Liver (tissue), 9 donors: ENCODE data around the gene OLFML2B. TPM values are rescaled to one million over a fixed set of nuclear protein-coding genes. Genes with fewer than 3 reads are reported as not detected.
A peak's percentile ranks its signal among the peaks of the same experiment; 100 is the strongest.
"Not testable (repeated sequence)": the region's sequence is repeated elsewhere in the genome, so short reads cannot be mapped to it uniquely, and the experiment has no call there.

Source experiments
- DNase-seq: peaks from one replicate; pipeline ENCODE4 v3.0.0-alpha.2; 2017; ENCODE audit warnings: low spot score
- H3K27ac ChIP-seq, 2 donors: one replicate each; pipeline ENCODE4 v1.7.0; 2013; ENCODE audit warnings: inconsistent platforms in 2 of 2, low read length in 2 of 2, control low read depth in 1 of 2, low read depth in 1 of 2, mild to moderate bottlenecking in 1 of 2
- H3K27me3 ChIP-seq, 4 donors: one replicate each; pipeline versions ENCODE4 v1.6.1 to v1.7.0; 2013; ENCODE audit warnings: low read length in 3 of 4, inconsistent platforms in 1 of 4, mild to moderate bottlenecking in 1 of 4, moderate library complexity in 1 of 4; ENCODE audit not compliant: control insufficient read depth in 4 of 4, insufficient read depth in 4 of 4
- H3K36me3 ChIP-seq, 4 donors: one replicate each; pipeline versions ENCODE4 v1.6.1 to v1.7.0; 2013; ENCODE audit warnings: low read length in 3 of 4, mild to moderate bottlenecking in 3 of 4, low read depth in 1 of 4, moderate library complexity in 1 of 4; ENCODE audit not compliant: control insufficient read depth in 4 of 4, insufficient read depth in 3 of 4
- H3K4me1 ChIP-seq, 4 donors: one replicate each; pipeline versions ENCODE4 v1.6.1 to v1.7.0; 2013; ENCODE audit warnings: low read length in 3 of 4, mild to moderate bottlenecking in 3 of 4, moderate library complexity in 1 of 4; ENCODE audit not compliant: control insufficient read depth in 4 of 4, insufficient read depth in 4 of 4
- H3K4me3 ChIP-seq, 3 donors: one replicate each; pipeline versions ENCODE4 v1.6.1 to v1.7.0; 2013; ENCODE audit warnings: low read length in 3 of 3, control low read depth in 1 of 3, low read depth in 1 of 3, mild to moderate bottlenecking in 1 of 3
- H3K9ac ChIP-seq, 2 donors: one replicate each; pipeline ENCODE4 v1.7.0; 2013; ENCODE audit warnings: low read length in 2 of 2, mild to moderate bottlenecking in 2 of 2, moderate library complexity in 2 of 2, control low read depth in 1 of 2, low read depth in 1 of 2
- H3K9me3 ChIP-seq, 4 donors: one replicate each; pipeline versions ENCODE4 v1.6.1 to v1.7.0; 2013; ENCODE audit warnings: low read length in 3 of 4; ENCODE audit not compliant: control insufficient read depth in 4 of 4
- EGR1 ChIP-seq, 2 donors: IDR thresholded peaks; 2 replicates each; pipeline ENCODE4 v1.6.1; 2016 to 2018; ENCODE audit warnings: antibody characterized with exemption in 2 of 2, low read depth in 2 of 2
- FOXA2 ChIP-seq: IDR thresholded peaks from 2 replicates; pipeline ENCODE4 v1.6.1; 2016; ENCODE audit warnings: antibody characterized with exemption
- GABPA ChIP-seq, 2 donors: IDR thresholded peaks in 1 of 2; conservative IDR thresholded peaks in 1 of 2; 2 replicates each; pipeline ENCODE4 v1.6.1; 2016; ENCODE audit warnings: antibody characterized with exemption in 2 of 2, mild to moderate bottlenecking in 1 of 2, moderate library complexity in 1 of 2
- HNF4A ChIP-seq, 2 donors: conservative IDR thresholded peaks; 2 replicates each; pipeline ENCODE4 v1.6.1; 2016; ENCODE audit warnings: antibody characterized with exemption in 2 of 2, mild to moderate bottlenecking in 2 of 2
- HNF4G ChIP-seq: IDR thresholded peaks from 2 replicates; pipeline ENCODE4 v1.6.1; 2016; ENCODE audit warnings: antibody characterized with exemption
- JUND ChIP-seq, 2 donors: IDR thresholded peaks; 2 replicates each; pipeline ENCODE4 v1.6.1; 2016; ENCODE audit warnings: antibody characterized with exemption in 2 of 2
- NR2F2 ChIP-seq: IDR thresholded peaks from 2 replicates; pipeline ENCODE4 v1.6.1; 2016; ENCODE audit warnings: antibody characterized with exemption
- RAD21 ChIP-seq, 2 donors: IDR thresholded peaks; 2 replicates each; pipeline ENCODE4 v1.6.1; 2016; ENCODE audit warnings: antibody characterized with exemption in 2 of 2, mild to moderate bottlenecking in 2 of 2
- RXRA ChIP-seq, 2 donors: IDR thresholded peaks; 2 replicates each; pipeline ENCODE4 v1.6.1; 2017 to 2018; ENCODE audit warnings: antibody characterized with exemption in 2 of 2, mild to moderate bottlenecking in 1 of 2
- SP1 ChIP-seq: IDR thresholded peaks from 2 replicates; pipeline ENCODE4 v1.6.1; 2018; ENCODE audit warnings: antibody characterized with exemption, mild to moderate bottlenecking
- TAF1 ChIP-seq: conservative IDR thresholded peaks from 2 replicates; pipeline ENCODE4 v1.6.1; 2016; ENCODE audit warnings: antibody characterized with exemption, mild to moderate bottlenecking
- YY1 ChIP-seq: IDR thresholded peaks from 2 replicates; pipeline ENCODE4 v1.6.1; 2016; ENCODE audit warnings: antibody characterized with exemption, mild to moderate bottlenecking
- WGBS: extraction: QIAGEN DNeasy Blood & Tissue Kit; methylation state at CpG from one replicate; pipeline ENCODE4 v1.1.7; 2013; 5-methylcytosine and 5-hydroxymethylcytosine counted together
- polyA plus RNA-seq, 2 donors: library from polyadenylated mRNA; stranded (reverse) in 1 of 2; unstranded in 1 of 2; fragments of 200-250 nt in 1 of 2; fragments of >200 nt in 1 of 2; fragmentation: Nextera tagmentation in 1 of 2; extraction: Ambion mirVana in 1 of 2; gene quantifications; one replicate each; pipeline versions ENCODE4 v1.2.1 to v1.2.3, GENCODE V29; 2013 to 2015
- total RNA-seq, 2 donors: library from RNA; depleted of rRNA; stranded (reverse); fragments of >200 nt; gene quantifications; one replicate each; pipeline ENCODE4 v1.2.3, GENCODE V29; 2014
- TF ChIP-seq, protein P1 (sequence below): IDR thresholded peaks from 2 replicates; pipeline ENCODE4 v1.6.1; 2016; ENCODE audit warnings: antibody characterized with exemption
- TF ChIP-seq, protein P2 (sequence below): fragments of 150-350 bp; IDR thresholded peaks from 2 replicates; pipeline ENCODE4 v1.5.1; 2017; ENCODE audit warnings: improper control_type of control experiment, low read depth, low read length; ENCODE audit not compliant: missing input control
- TF ChIP-seq, protein P3 (sequence below): IDR thresholded peaks from 2 replicates; pipeline ENCODE4 v1.6.1; 2016; ENCODE audit warnings: antibody characterized with exemption
- donor health status: healthy.
- donor health status: healthy.
- donor health status: healthy.
- donor health status: healthy.
- donor health status: healthy.

OLFML2B gene
- total and polyA plus RNA-seq, 4 donors: 0.54 to 0.84 (median 0.74) TPM

DNA sequence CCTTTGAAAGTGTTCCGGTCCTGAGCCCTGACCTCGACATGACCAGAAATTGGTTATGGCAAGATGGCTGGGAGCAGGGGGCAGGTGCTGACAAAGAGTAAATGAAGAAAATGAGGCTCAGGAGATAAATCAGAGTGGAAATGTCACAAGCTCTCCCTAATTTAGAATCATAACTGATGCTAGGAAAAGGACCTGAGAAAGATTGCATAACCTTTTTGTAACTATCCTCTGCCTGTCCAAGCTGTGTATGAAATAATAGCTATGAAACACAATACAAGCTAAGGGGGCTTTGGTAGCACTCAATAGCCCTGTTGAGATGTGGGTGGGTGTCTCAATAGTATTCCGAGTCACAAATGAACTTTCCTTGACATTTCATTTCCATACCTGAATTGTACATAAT lies 32.9 kb upstream of the OLFML2B start:
- 88% methylated on average over 3 of the region's 3 CpGs for WGBS
- Histone ChIP-seq H3K27ac (no peak overlapping the region), H3K9ac (no peak overlapping the region), H3K4me1 (peaks cover 0 to 3% (median 1%) of the 10 kb centered on the region in 4 donors), H3K9me3 (no peaks in the 10 kb centered on the region), H3K27me3 (no peaks in the 10 kb centered on the region), H3K36me3 (no peaks in the 10 kb centered on the region), H3K4me3 (no peak overlapping the region)
- DNase-seq: no peak
- no peak for TF ChIP-seq HNF4G
- no peak for TF ChIP-seq RXRA (IDR thresholded peaks at IDR 0.05)
- no peak for TF ChIP-seq GABPA (IDR thresholded peaks at IDR 0.05 in 1 of 2, conservative IDR thresholded peaks at IDR 0.05 in 1 of 2)
- TF ChIP-seq, protein P1, sequence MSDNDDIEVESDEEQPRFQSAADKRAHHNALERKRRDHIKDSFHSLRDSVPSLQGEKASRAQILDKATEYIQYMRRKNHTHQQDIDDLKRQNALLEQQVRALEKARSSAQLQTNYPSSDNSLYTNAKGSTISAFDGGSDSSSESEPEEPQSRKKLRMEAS: no peak
- TF ChIP-seq EGR1 (IDR thresholded peaks at IDR 0.05; ENCODE audit: low read depth in 2 of 2): no peak
- no peak for TF ChIP-seq TAF1
- no peak for TF ChIP-seq FOXA2
- TF ChIP-seq HNF4A (conservative IDR thresholded peaks at IDR 0.05): no peak
- no peak for TF ChIP-seq JUND (IDR thresholded peaks at IDR 0.05)
- no peak for TF ChIP-seq YY1

- DNase-seq: peak; percentile 62
- Histone ChIP-seq H3K4me1 (peaks cover 0 to 3% (median 1%) of the 10 kb centered on the region in 4 donors), H3K27ac (no peak overlapping the region), H3K4me3 (no peak overlapping the region), H3K9me3 (no peaks in the 10 kb centered on the region), H3K36me3 (no peaks in the 10 kb centered on the region), H3K27me3 (no peaks in the 10 kb centered on the region), H3K9ac (no peak overlapping the region)
- 30% methylated on average over 3 of the region's 3 CpGs for WGBS
- TF ChIP-seq JUND (IDR thresholded peaks at IDR 0.05) (no peak), YY1 (no peak), RAD21 (IDR thresholded peaks at IDR 0.05) (peak; percentile 97 to 98)
- TF ChIP-seq, protein P2, sequence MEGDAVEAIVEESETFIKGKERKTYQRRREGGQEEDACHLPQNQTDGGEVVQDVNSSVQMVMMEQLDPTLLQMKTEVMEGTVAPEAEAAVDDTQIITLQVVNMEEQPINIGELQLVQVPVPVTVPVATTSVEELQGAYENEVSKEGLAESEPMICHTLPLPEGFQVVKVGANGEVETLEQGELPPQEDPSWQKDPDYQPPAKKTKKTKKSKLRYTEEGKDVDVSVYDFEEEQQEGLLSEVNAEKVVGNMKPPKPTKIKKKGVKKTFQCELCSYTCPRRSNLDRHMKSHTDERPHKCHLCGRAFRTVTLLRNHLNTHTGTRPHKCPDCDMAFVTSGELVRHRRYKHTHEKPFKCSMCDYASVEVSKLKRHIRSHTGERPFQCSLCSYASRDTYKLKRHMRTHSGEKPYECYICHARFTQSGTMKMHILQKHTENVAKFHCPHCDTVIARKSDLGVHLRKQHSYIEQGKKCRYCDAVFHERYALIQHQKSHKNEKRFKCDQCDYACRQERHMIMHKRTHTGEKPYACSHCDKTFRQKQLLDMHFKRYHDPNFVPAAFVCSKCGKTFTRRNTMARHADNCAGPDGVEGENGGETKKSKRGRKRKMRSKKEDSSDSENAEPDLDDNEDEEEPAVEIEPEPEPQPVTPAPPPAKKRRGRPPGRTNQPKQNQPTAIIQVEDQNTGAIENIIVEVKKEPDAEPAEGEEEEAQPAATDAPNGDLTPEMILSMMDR: peak; percentile 95
These were observed 32.4 kb upstream of the OLFML2B start for GRCh38 chr1:162056043-162056442.

GRCh38 chr1:162055062-162055461 lies 31.4 kb upstream of the OLFML2B start:
- Histone ChIP-seq H3K9me3 (no peaks in the 10 kb centered on the region), H3K27me3 (no peaks in the 10 kb centered on the region), H3K4me3 (no peak overlapping the region), H3K4me1 (peaks cover 0 to 3% (median 1%) of the 10 kb centered on the region in 4 donors), H3K9ac (no peak overlapping the region), H3K36me3 (no peaks in the 10 kb centered on the region), H3K27ac (no peak overlapping the region)
- WGBS: 74% methylated on average over 3 of the region's 3 CpGs
- TF ChIP-seq, protein P3, sequence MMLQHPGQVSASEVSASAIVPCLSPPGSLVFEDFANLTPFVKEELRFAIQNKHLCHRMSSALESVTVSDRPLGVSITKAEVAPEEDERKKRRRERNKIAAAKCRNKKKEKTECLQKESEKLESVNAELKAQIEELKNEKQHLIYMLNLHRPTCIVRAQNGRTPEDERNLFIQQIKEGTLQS: no peak
- TF ChIP-seq EGR1 (IDR thresholded peaks at IDR 0.05; ENCODE audit: low read depth in 2 of 2) (no peak), SP1 (no peak), NR2F2 (no peak), FOXA2 (no peak)
- TF ChIP-seq, protein P2: no peak
- DNase-seq: no peak

- 98% methylated on average over 3 of the region's 3 CpGs for WGBS
These were observed 30.3 kb upstream of the OLFML2B start for GRCh38 chr1:162053949-162054348.

More at GRCh38 chr1:162053949-162054348, 30.3 kb upstream of the OLFML2B start:
- not testable (repeated sequence) for H3K4me1 ChIP-seq, DNase-seq, H3K9ac ChIP-seq, H3K4me3 ChIP-seq, H3K27me3 ChIP-seq, H3K27ac ChIP-seq, H3K36me3 ChIP-seq, H3K9me3 ChIP-seq
